H1 (cell line): ENCODE results near the gene HARS2. TPM values are rescaled to one million over a fixed set of nuclear protein-coding genes. Genes with fewer than 3 reads are reported as not detected.
A peak's percentile ranks its signal among the peaks of the same experiment; 100 is the strongest.

Experiments used
- CTCF ChIA-PET: fragments of 300-600 bp; sonication (Branson Sonifier 250); formaldehyde crosslinking; loops from one replicate; lab custom pipeline; 2021; ENCODE audit not compliant: partially characterized antibody; lab: Charles Lee
- POLR2A ChIA-PET: fragments of 300-600 bp; sonication (Branson Sonifier 250); formaldehyde crosslinking; loops from one replicate; lab custom pipeline; 2021; ENCODE audit warnings: inconsistent platforms; ENCODE audit not compliant: partially characterized antibody; lab: Charles Lee
- DNase-seq, 2 experiments: peaks; one replicate each; pipeline versions ENCODE4 v3.0.0 to v3.0.0-alpha.2; 2010 to 2022; ENCODE audit warnings: low spot score in 2 of 2, low read depth in 1 of 2, mixed read lengths in 1 of 2
- FAIRE-seq: peaks from 2 replicates; lab custom pipeline; 2011; peaks lifted over from hg19 to GRCh38; lab: Jason Lieb, UNC
- H2AFZ ChIP-seq: 2 replicates; pipeline ENCODE4 v1.8.1; 2012; ENCODE audit warnings: low read length, inconsistent platforms
- H2AK5ac ChIP-seq: 2 replicates; pipeline ENCODE4 v1.6.1; 2013; ENCODE audit warnings: low read depth, low read length
- H2BK120ac ChIP-seq: replicated peaks from 2 replicates; pipeline ENCODE3; 2013; ENCODE audit warnings: low read depth, low read length, inconsistent platforms
- H2BK12ac ChIP-seq: 2 replicates; pipeline ENCODE4 v1.6.1; 2013; ENCODE audit warnings: low read depth, low read length
- H2BK15ac ChIP-seq: 2 replicates; pipeline ENCODE4 v1.6.1; 2013; ENCODE audit warnings: low read length
- H2BK20ac ChIP-seq: 2 replicates; pipeline ENCODE4 v1.6.1; 2013; ENCODE audit warnings: low read length
- H2BK5ac ChIP-seq: 2 replicates; pipeline ENCODE4 v1.6.1; 2013; ENCODE audit warnings: low read depth, low read length
- H3K14ac ChIP-seq: 2 replicates; pipeline ENCODE4 v1.6.1; 2013; ENCODE audit warnings: inconsistent platforms; ENCODE audit not compliant: insufficient read length
- H3K18ac ChIP-seq: 2 replicates; pipeline ENCODE4 v1.6.1; 2013; ENCODE audit warnings: low read length; ENCODE audit errors: extremely low read depth
- H3K23ac ChIP-seq: 2 replicates; pipeline ENCODE4 v1.6.1; 2013; ENCODE audit warnings: inconsistent platforms; ENCODE audit not compliant: insufficient read length
- H3K23me2 ChIP-seq: 2 replicates; pipeline ENCODE4 v1.6.1; 2013; ENCODE audit warnings: low read depth, low read length
- H3K27ac ChIP-seq: 2 replicates; pipeline ENCODE4 v1.6.1; 2011; ENCODE audit warnings: low read depth, low read length, inconsistent platforms
- H3K27me3 ChIP-seq, 4 experiments: replicated peaks in 1 of 4; 1 replicate in 1 of 4; 2 replicates in 3 of 4; pipeline versions ENCODE4 v1.6.1 to v1.8.1; 2011 to 2013; ENCODE audit warnings: low read length in 3 of 4, mild to moderate bottlenecking in 3 of 4, inconsistent platforms in 2 of 4, mixed read lengths in 2 of 4, moderate library complexity in 1 of 4; ENCODE audit not compliant: control insufficient read depth in 3 of 4, insufficient read depth in 3 of 4; ENCODE audit errors: extremely low read depth in 1 of 4
- H3K36me3 ChIP-seq, 4 experiments: 2 replicates each; pipeline versions ENCODE4 v1.6.1 to v1.8.1; 2011 to 2013; ENCODE audit warnings: mild to moderate bottlenecking in 4 of 4, low read length in 3 of 4, moderate library complexity in 2 of 4, control low read depth in 1 of 4, inconsistent platforms in 1 of 4; ENCODE audit not compliant: insufficient read depth in 4 of 4, control insufficient read depth in 2 of 4
- H3K4ac ChIP-seq: replicated peaks from 2 replicates; pipeline ENCODE3; 2013; ENCODE audit warnings: low read length, low read depth, mixed read lengths, inconsistent platforms; ENCODE audit not compliant: insufficient read length
- H3K4me1 ChIP-seq, 4 experiments: replicated peaks in 1 of 4; 1 replicate in 1 of 4; 2 replicates in 3 of 4; pipeline versions ENCODE4 v1.6.1 to v1.8.1; 2011 to 2013; ENCODE audit warnings: low read length in 3 of 4, inconsistent platforms in 2 of 4, mixed read lengths in 1 of 4; ENCODE audit not compliant: insufficient read depth in 4 of 4, control insufficient read depth in 3 of 4
- H3K4me2 ChIP-seq, 2 experiments: 2 replicates each; pipeline versions ENCODE4 v1.6.1 to v1.8.1; 2011 to 2013; ENCODE audit warnings: low read depth in 2 of 2, low read length in 2 of 2, control low read depth in 1 of 2, inconsistent platforms in 1 of 2, mild to moderate bottlenecking in 1 of 2; ENCODE audit not compliant: insufficient read depth in 1 of 2
- H3K4me3 ChIP-seq, 4 experiments: fragments of 200-600, 300-600 bp in 1 of 4; sonication (generic), shearing (Covaris generic), sonication (Bioruptor Twin) in 1 of 4; 2 replicates each; pipeline versions ENCODE4 v1.5.1 to v1.8.1; 2011 to 2016; ENCODE audit warnings: low read length in 4 of 4, low read depth in 3 of 4, control low read depth in 2 of 4, inconsistent platforms in 2 of 4, mild to moderate bottlenecking in 2 of 4, mixed read lengths in 1 of 4, moderate library complexity in 1 of 4; ENCODE audit not compliant: insufficient read depth in 2 of 4; ENCODE audit errors: extremely low read depth in 1 of 4
- H3K56ac ChIP-seq: replicated peaks from 2 replicates; pipeline ENCODE3; 2013; ENCODE audit warnings: low read depth, mild to moderate bottlenecking, mixed read lengths, low read length, inconsistent platforms; ENCODE audit not compliant: insufficient read length
- H3K79me1 ChIP-seq: 2 replicates; pipeline ENCODE4 v1.6.1; 2013; ENCODE audit warnings: low read depth, low read length, control low read depth
- H3K79me2 ChIP-seq, 2 experiments: 2 replicates each; pipeline versions ENCODE4 v1.6.1 to v1.8.1; 2012 to 2013; ENCODE audit warnings: low read length in 2 of 2, mild to moderate bottlenecking in 2 of 2, inconsistent platforms in 1 of 2; ENCODE audit not compliant: insufficient read depth in 2 of 2, control insufficient read depth in 1 of 2
- H3K9ac ChIP-seq, 4 experiments: replicated peaks in 1 of 4; 1 replicate in 1 of 4; 2 replicates in 3 of 4; pipeline versions ENCODE4 v1.6.1 to v1.8.1; 2011 to 2013; ENCODE audit warnings: low read depth in 3 of 4, low read length in 3 of 4, control low read depth in 2 of 4, mild to moderate bottlenecking in 2 of 4, moderate library complexity in 2 of 4, inconsistent platforms in 1 of 4; ENCODE audit errors: extremely low read depth in 1 of 4
- H3K9me3 ChIP-seq, 2 experiments: 2 replicates each; pipeline versions ENCODE4 v1.6.1 to v1.8.1; 2012 to 2013; ENCODE audit warnings: mild to moderate bottlenecking in 2 of 2, moderate library complexity in 2 of 2, control low read depth in 1 of 2, inconsistent platforms in 1 of 2, low read depth in 1 of 2, low read length in 1 of 2, mixed read lengths in 1 of 2; ENCODE audit not compliant: insufficient read depth in 2 of 2
- H4K20me1 ChIP-seq, 2 experiments: replicated peaks in 1 of 2; 2 replicates each; pipeline versions ENCODE3 to v1.8.1; 2011 to 2013; ENCODE audit warnings: inconsistent platforms in 2 of 2, low read length in 2 of 2, mild to moderate bottlenecking in 1 of 2; ENCODE audit not compliant: insufficient read depth in 2 of 2, control insufficient read depth in 1 of 2
- H4K5ac ChIP-seq: 2 replicates; pipeline ENCODE4 v1.6.1; 2013; ENCODE audit warnings: low read length, low read depth, mixed read lengths, inconsistent platforms; ENCODE audit not compliant: insufficient read length
- H4K8ac ChIP-seq: 2 replicates; pipeline ENCODE4 v1.8.0; 2013; ENCODE audit warnings: mild to moderate bottlenecking, moderate library complexity, low read length, inconsistent platforms; ENCODE audit not compliant: insufficient read depth; ENCODE audit errors: extremely low read depth
- H4K91ac ChIP-seq: replicated peaks from 2 replicates; pipeline ENCODE3; 2013; ENCODE audit warnings: low read length, mixed read lengths, inconsistent platforms; ENCODE audit not compliant: insufficient read length
- CHD2 ChIP-seq: IDR thresholded peaks from 2 replicates; pipeline ENCODE4 v1.6.1; 2012; ENCODE audit warnings: low read length, improper control_type of control experiment
- HDAC2 ChIP-seq, 2 experiments: fragments of 300-600 bp in 1 of 2; sonication (generic) in 1 of 2; IDR thresholded peaks; 2 replicates each; pipeline ENCODE4 v1.6.1; 2011 to 2012; ENCODE audit warnings: low read depth in 2 of 2, low read length in 2 of 2, mild to moderate bottlenecking in 2 of 2, moderate library complexity in 2 of 2, borderline replicate concordance in 1 of 2, inconsistent platforms in 1 of 2
- MAX ChIP-seq: IDR thresholded peaks from 2 replicates; pipeline ENCODE4 v1.6.1; 2012; ENCODE audit warnings: inconsistent platforms
- POLR2A ChIP-seq, 2 experiments: IDR thresholded peaks; 1 replicate in 1 of 2; 2 replicates in 1 of 2; pipeline ENCODE4 v1.6.1; 2011; ENCODE audit warnings: low read depth in 2 of 2, low read length in 2 of 2, mild to moderate bottlenecking in 2 of 2; ENCODE audit errors: control extremely low read depth in 1 of 2
- RAD21 ChIP-seq, 2 experiments: IDR thresholded peaks in 1 of 2; conservative IDR thresholded peaks in 1 of 2; 2 replicates each; pipeline ENCODE4 v1.6.1; 2011; ENCODE audit warnings: low read depth in 2 of 2, low read length in 2 of 2, improper control_type of control experiment in 1 of 2, inconsistent platforms in 1 of 2, mild to moderate bottlenecking in 1 of 2, moderate library complexity in 1 of 2
- RBBP5 ChIP-seq: IDR thresholded peaks from 2 replicates; pipeline ENCODE4 v1.7.1; 2012; ENCODE audit warnings: low read depth, mild to moderate bottlenecking, inconsistent platforms, low read length, moderate library complexity, borderline replicate concordance
- SP4 ChIP-seq: IDR thresholded peaks from 2 replicates; pipeline ENCODE4 v1.6.1; 2012; ENCODE audit warnings: low read length, inconsistent platforms
- TAF7 ChIP-seq: optimal IDR thresholded peaks from 2 replicates; pipeline ENCODE3; 2011; ENCODE audit warnings: low read depth, mild to moderate bottlenecking, inconsistent platforms, low read length, moderate library complexity, borderline replicate concordance
- WGBS, 2 experiments: shearing (Covaris generic) in 1 of 2; methylation state at CpG; one replicate each; pipeline versions ENCODE4 v1.1.6 to v1.1.7; 2013 to 2015; ENCODE audit warnings: low lambda C conversion rate in 2 of 2, mixed read lengths in 2 of 2, inconsistent platforms in 1 of 2, low coverage in 1 of 2, missing lambda C conversion rate in 1 of 2; ENCODE audit not compliant: insufficient replicate concordance in 2 of 2, insufficient coverage in 1 of 2, insufficient read length in 1 of 2; ENCODE audit errors: extremely low coverage in 1 of 2, missing lambda C conversion rate in 1 of 2; 5-methylcytosine and 5-hydroxymethylcytosine counted together
- polyA plus RNA-seq, 7 experiments: library from polyadenylated mRNA; depleted of rRNA in 3 of 7; stranded (reverse) in 5 of 7; unstranded in 2 of 7; fragments of >200 nt in 5 of 7; fragments of 200-250 nt in 2 of 7; gene quantifications; 1 replicate in 5 of 7; 2 replicates in 1 of 7; 4 replicates in 1 of 7; pipeline versions ENCODE4 v1.2.1 to v1.2.3, GENCODE V29; 2011 to 2013; ENCODE audit warnings: missing spikeins in 2 of 7, mixed read lengths in 2 of 7
- total RNA-seq: library from RNA; stranded (reverse); fragmentation: NEBNext Ultra II Directional; extraction: Animal tissue kit (Norgen Biotek cat#: 25700); gene quantifications from 2 replicates; pipeline ENCODE4 v1.2.1, GENCODE V29; 2021

The HARS2 gene
- total and polyA plus RNA-seq, 2 of the 8 experiments (the other 6 are each of a cell fraction or from before 2014, with no cell fraction given): 16.1 to 23.1 TPM

- no peak overlapping the region for H3K9ac ChIP-seq
Measured at GRCh38 chr5:140734354-140734753, 43.1 kb downstream of the HARS2 start.

More at GRCh38 chr5:140734354-140734753, 43.1 kb downstream of the HARS2 start:
- Histone ChIP-seq H3K4me3 (no peak overlapping the region), H3K56ac (no peak overlapping the region), H3K4me1 (no peaks in the 10 kb centered on the region), H3K36me3 (no peaks in the 10 kb centered on the region), H2AFZ (no peak overlapping the region), H4K5ac (no peak overlapping the region), H3K79me2 (no peaks in the 10 kb centered on the region), H2BK5ac (no peak overlapping the region), H4K8ac (no peak overlapping the region), H3K79me1 (no peaks in the 10 kb centered on the region), H2BK15ac (no peak overlapping the region), H2BK12ac (no peak overlapping the region), H3K27ac (no peak overlapping the region), H3K23ac (no peak overlapping the region), H3K27me3 (no peaks in the 10 kb centered on the region), H2AK5ac (no peak overlapping the region), H2BK20ac (no peak overlapping the region), H3K14ac (no peak overlapping the region), H3K23me2 (no peaks in the 10 kb centered on the region), H3K9me3 (peaks cover 2 to 14% of the 10 kb centered on the region in 2 experiments; a peak in 2 of 4 replicates), H3K18ac (no peak overlapping the region), H4K20me1 (no peaks in the 10 kb centered on the region), H3K4ac (no peak overlapping the region), H4K91ac (no peak overlapping the region), H3K4me2 (no peak overlapping the region), H2BK120ac (no peak overlapping the region)
- TF ChIP-seq CHD2 (no peak), POLR2A (IDR thresholded peaks at IDR 0.05; ENCODE audit: control extremely low read depth in 1 of 2, low read depth in 2 of 2, low read length in 2 of 2) (no peak), SP4 (no peak), TAF7 (no peak), RBBP5 (no peak), RAD21 (IDR thresholded peaks at IDR 0.05 in 1 of 2, conservative IDR thresholded peaks at IDR 0.05 in 1 of 2; ENCODE audit: low read depth in 2 of 2, low read length in 2 of 2) (0 out of 4 replicates have a peak, but pooled peaks of 1 of the 2 experiments have one; percentile 3), MAX (no peak), HDAC2 (IDR thresholded peaks at IDR 0.05; ENCODE audit: borderline replicate concordance in 1 of 2, low read depth in 2 of 2, low read length in 2 of 2) (no peak)
- 87% methylated on average over 7 of the region's 7 CpGs; no CpG with 5 or more reads in 1 of the 2 experiments for WGBS, 2 experiments
- DNase-seq: no peak
- POLR2A ChIA-PET: no interaction called here
- CTCF ChIA-PET: no interaction called here
- FAIRE-seq: no peak
